Endothelial cell of hepatic sinusoid (primary cell): ENCODE data around the gene PLRG1.

Experiments used
- in situ Hi-C: cut with HindIII; loops from 2 replicates; pipeline ENCODE4 v1.10.0; 2017; ENCODE audit warnings: low sequenced_read_pairs

PLRG1 gene

GRCh38 chr4:154574311-154574710 lies 24.1 kb upstream of the PLRG1 start:
- in situ Hi-C loops: no loop called here

DNA sequence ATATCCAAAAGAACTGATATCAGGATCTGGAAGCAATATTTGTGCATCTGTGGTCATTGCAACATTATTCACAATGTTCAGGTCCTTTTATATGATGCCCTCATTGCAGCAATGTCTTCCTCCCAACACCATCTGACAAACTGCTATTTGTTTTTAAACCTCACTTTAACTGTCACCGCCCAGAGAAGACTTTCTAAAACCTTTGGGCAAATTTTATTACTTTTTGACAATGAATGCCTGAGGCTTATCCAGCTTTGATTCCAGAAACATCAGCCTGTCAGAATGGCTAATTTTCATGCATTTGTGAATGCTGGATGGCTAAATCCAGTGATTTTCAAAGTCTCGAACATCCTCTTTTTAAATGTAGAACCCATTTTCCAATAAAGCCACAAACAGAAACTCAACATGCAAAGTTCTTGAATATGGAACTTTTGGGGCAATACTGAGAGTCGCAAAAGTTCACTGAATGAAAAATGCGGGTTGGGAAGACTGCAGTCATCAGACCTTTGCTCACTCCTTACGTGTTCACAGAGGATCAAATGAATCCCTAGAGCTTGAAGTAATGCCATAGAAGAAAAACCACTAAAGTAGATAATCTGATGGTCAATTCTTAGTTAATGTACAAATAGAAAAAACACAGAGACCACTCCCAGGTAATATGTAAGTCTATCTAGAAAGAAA lies 23.1 kb upstream of the PLRG1 start:
- in situ Hi-C loops: no loop called here

- in situ Hi-C loops: loop anchor here (5.0 kb wide), 1 partner anchor 33 kb away; no protein-coding TSS in a partner anchor
Measured at GRCh38 chr4:154569584-154569983, 19.4 kb upstream of the PLRG1 start.

DNA sequence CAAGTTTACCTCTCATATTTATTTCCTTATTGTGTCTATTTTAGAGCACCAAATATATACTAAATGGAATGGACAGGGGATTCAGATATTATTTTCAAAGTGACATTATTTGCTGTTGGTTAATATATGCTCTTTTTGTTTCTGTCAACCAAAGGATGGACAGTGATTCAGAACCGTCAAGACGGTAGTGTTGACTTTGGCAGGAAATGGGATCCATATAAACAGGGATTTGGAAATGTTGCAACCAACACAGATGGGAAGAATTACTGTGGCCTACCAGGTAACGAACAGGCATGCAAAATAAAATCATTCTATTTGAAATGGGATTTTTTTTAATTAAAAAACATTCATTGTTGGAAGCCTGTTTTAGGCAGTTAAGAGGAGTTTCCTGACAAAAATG lies 18.8 kb upstream of the PLRG1 start:
- in situ Hi-C loops: loop anchor here (5.0 kb wide), 1 partner anchor 33 kb away; no protein-coding TSS in a partner anchor

DNA sequence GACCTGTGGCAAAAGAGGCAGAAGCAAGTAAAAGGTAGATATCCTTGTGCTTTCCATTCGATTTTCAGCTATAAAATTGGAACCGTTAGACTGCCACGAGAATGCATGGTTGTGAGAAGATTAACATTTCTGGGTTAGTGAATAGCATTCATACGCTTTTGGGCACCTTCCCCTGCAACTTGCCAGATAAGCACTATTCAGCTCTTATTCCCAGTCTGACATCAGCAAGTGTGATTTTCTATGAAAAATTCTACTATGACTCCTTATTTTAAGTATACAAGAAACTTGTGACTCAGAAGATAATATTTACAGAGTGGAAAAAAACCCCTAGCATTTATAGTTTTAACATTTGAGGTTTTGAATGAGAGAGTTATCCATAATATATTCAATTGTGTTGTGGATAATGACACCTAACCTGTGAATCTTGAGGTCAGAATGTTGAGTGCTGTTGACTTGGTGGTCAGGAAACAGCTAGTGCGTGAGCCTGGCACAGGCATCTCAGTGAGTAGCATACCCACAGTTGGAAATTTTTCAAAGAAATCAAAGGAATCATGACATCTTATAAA lies 16.5 kb upstream of the PLRG1 start:
- in situ Hi-C loops: loop anchor here (5.0 kb wide), 1 partner anchor 36 kb away; no protein-coding TSS in a partner anchor

GRCh38 chr4:154565704-154566103 lies 15.5 kb upstream of the PLRG1 start:
- in situ Hi-C loops: loop anchor here (5.0 kb wide), 1 partner anchor 37 kb away; no protein-coding TSS in a partner anchor

DNA sequence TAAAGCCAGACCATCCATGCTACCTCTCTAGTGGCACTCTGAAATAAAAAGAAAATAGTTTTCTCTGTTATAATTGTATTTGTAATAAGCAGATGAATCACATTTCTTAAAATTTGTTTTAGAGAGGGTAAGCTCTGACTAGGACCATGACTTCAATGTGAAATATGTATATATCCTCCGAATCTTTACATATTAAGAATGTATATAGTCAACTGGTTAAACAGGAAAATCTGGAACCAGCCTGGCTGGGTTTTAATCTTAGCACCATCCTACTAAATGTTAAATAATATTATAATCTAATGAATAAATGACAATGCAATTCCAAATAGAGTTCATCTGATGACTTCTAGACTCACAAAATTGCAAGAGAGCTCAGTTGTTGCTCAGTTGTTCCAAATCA lies 14.1 kb upstream of the PLRG1 start:
- in situ Hi-C loops: no loop called here

DNA sequence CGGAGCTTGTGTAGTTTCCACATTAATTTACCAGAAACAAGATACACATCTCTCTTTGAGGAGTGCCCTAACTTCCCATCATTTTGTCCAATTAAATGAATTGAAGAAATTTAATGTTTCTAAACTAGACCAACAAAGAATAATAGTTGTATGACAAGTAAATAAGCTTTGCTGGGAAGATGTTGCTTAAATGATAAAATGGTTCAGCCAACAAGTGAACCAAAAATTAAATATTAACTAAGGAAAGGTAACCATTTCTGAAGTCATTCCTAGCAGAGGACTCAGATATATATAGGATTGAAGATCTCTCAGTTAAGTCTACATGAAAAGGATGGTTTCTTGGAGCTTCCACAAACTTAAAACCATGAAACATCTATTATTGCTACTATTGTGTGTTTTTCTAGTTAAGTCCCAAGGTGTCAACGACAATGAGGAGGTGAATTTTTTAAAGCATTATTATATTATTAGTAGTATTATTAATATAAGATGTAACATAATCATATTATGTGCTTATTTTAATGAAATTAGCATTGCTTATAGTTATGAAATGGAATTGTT lies 12.6 kb upstream of the PLRG1 start, which contains the start of gene FGB:
Gene FGB (plus strand): TSS at position 315 of the 558 bp plus-strand sequence. CDS start 8 bp downstream, at position 323.
- in situ Hi-C loops: no loop called here

DNA sequence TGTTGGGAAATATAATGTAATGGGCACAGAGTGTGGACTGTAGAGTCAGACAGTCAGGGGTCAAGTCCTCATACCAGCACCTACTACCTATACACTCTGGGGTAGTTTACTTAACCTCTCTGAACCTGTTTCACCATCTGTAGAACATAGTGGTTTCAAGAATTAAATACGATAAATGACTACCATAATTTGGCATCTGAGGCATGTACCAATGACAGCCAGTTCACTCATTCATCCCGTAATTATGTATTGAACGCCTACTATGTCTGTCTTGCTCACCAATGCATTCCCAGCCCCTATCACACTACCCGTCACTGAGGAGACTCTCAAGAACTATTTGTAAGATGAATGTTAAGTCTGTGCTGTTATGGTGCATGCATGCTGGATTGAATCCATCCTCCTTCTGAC lies 10.6 kb upstream of the PLRG1 start:
- in situ Hi-C loops: no loop called here

- in situ Hi-C loops: no loop called here
Measured at GRCh38 chr4:154560419-154560801, 10.2 kb upstream of the PLRG1 start.

DNA sequence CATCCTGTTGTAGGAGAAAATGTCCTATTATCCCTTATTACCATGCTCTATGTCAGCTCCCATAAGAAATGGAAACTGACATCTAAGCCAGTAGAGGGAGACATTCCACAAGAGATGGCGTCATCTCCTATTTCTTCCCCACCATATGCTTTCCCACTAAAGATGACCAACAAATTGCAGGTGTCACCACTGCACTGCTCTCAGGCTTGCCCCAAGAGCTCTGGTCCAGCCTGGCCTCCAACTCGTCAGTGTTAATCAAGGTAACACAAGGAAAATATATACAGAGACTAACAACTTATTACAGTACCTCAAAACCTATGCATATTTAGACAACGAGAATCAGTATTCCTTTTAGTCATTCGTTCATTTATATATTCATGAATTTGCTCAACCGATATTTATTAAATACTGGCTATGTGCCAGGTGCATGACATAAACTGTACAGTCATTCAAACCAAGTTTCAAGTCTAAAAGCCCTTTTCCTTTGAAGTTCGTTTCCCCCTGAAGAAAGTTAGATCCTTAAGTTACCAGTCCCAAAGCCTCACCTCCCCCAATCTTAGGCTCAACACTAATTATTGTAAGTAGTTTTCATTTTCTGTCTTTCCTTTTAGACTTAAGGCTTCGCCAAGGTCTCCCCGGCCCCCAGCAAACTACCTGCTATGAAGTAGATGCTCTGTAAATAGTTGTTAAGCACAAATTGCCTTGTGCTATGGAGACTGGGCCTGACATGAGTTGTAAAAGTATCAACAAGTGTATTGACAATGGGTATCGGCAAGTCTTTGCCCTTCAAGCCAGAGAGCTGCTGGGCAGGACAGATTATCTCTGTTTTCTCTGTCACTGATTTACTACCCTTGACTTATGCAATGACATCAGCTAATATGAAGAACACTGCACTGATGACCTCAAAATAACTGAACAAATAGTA lies 9.6 kb upstream of the PLRG1 start:
- in situ Hi-C loops: no loop called here

- in situ Hi-C loops: no loop called here
Measured at GRCh38 chr4:154559141-154559493, 8.9 kb upstream of the PLRG1 start.

GRCh38 chr4:154551872-154552686 lies 1.9 kb upstream of the PLRG1 start:
- in situ Hi-C loops: no loop called here

DNA sequence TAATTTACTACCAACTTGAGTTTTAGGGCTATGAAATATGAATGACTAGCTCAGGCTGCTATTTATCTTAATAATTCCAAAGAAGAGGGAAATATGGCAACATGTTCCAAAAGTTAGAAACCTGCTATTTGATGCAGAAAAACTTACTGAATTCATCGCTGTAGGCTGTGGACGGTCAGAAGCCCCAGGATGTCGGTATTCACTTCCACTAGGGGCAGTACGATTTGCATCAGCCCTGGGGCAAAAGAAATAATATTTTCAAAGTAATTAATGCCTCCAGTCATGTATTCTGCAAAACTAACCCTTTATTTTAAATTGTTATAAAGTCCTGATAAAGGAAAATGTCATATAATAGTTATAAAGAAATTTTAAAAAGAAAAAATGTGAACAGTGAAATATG lies 4.5 kb downstream of the PLRG1 start:
- in situ Hi-C loops: no loop called here

GRCh38 chr4:154542271-154542879 lies 7.8 kb downstream of the PLRG1 start:
- in situ Hi-C loops: no loop called here

DNA sequence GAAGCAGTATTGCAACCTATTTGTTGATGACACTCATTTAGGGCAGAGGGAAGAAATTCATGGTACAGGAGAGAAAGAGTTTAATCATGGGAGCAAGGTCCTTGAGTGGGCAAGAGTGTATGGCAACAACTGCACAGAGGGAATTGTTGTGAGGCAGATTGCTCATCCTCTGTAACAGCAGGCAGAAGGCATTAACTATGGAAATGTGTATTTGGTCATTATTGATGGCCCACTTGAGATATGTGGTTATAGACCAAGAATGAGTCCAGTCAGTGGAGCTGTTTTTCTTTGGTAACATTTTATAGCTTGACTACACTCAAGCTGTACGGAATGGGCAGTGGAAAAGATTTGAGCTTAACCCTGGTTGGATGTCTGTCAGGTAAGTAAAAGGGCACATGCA lies 15.9 kb downstream of the PLRG1 start:
- in situ Hi-C loops: no loop called here

DNA sequence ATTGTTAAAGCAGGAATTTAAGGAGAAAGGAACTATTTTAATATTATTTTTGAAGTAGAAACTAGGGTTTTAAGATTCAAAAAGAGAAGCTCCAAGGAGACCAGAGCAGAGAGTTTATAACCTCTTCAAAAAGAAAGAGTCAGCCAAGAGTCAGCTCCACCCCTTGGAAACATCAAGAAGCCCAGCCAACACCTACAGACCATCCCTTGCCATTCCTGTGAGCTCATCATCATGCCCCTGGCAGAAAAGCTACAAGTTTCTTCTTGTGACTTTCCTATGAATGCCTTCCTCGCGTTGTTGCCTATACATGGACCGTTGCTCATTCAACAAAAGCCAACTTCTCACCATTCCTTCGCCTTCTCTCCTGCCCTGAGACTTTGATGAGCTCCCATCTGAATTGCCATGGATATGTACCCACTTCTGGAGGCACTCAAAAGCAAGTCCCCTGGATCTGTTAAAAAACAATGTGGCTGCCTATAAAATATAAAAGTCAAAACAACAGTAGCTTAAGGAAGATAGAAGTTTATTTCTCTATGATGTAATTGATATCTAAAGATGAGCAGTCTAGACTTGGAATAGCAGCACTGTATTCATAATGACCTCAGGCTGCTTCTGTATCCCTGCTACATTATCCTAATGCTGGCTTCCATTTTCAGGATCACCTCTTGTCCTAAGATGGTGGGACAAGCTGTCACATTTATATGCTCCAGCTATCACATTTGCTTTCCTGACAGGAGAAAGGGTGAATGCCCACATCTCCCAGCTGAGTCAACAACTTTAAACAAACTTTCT lies 20.3 kb downstream of the PLRG1 start:
- in situ Hi-C loops: no loop called here

- in situ Hi-C loops: no loop called here
Measured at GRCh38 chr4:154528869-154529268, 21.3 kb downstream of the PLRG1 start.

GRCh38 chr4:154527308-154527707 lies 22.9 kb downstream of the PLRG1 start:
- in situ Hi-C loops: no loop called here
